PC-3 (cell line): ENCODE measurements around the gene CENPT.

ENCODE experiments used
- EZH2 ChIP-seq: fragments of 300-600 bp; sonication (generic); IDR thresholded peaks from one replicate; pipeline ENCODE4 v1.6.1; 2017; ENCODE audit warnings: antibody characterized with exemption, mild to moderate bottlenecking, low read length; ENCODE audit not compliant: unreplicated experiment
- TF ChIP-seq, protein P1 (sequence below): fragments of 300-600 bp; sonication (generic); conservative IDR thresholded peaks from 2 replicates; pipeline ENCODE4 v1.5.1; 2017; ENCODE audit warnings: antibody characterized with exemption, low read depth, mild to moderate bottlenecking, low read length

DNA sequence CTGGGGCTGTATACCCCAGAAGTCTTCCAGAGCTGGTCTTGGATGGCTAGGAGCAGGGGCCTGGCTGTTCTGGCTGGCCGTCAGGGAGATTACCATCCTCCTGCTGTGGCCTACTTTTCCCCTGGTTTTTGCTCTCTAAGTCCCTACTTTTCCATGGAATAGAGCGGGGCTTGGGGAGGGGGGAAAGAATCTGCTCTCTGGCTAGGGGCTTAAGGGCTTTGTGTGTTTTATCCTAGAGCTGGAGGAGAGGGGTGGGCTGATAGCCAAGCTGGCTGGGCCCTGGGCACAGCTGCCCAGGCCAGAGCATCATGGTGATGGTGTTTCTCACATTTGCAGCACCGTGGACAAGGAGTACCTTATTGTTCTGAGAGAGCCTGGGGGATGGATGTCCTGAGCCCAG lies 40.8 kb upstream of the CENPT start:
- TF ChIP-seq EZH2: no peak
- TF ChIP-seq, protein P1, sequence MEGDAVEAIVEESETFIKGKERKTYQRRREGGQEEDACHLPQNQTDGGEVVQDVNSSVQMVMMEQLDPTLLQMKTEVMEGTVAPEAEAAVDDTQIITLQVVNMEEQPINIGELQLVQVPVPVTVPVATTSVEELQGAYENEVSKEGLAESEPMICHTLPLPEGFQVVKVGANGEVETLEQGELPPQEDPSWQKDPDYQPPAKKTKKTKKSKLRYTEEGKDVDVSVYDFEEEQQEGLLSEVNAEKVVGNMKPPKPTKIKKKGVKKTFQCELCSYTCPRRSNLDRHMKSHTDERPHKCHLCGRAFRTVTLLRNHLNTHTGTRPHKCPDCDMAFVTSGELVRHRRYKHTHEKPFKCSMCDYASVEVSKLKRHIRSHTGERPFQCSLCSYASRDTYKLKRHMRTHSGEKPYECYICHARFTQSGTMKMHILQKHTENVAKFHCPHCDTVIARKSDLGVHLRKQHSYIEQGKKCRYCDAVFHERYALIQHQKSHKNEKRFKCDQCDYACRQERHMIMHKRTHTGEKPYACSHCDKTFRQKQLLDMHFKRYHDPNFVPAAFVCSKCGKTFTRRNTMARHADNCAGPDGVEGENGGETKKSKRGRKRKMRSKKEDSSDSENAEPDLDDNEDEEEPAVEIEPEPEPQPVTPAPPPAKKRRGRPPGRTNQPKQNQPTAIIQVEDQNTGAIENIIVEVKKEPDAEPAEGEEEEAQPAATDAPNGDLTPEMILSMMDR: no peak
